HG02870 (cell line): ENCODE results near the gene ST7L.
"Not testable (repeated sequence)": the region's sequence is repeated elsewhere in the genome, so short reads cannot be mapped to it uniquely, and the experiment has no call there.

Source experiments
- ATAC-seq: cut with Tn5 transposase; IDR thresholded peaks from one replicate; pipeline ENCODE4 v1.9.1; 2021; ENCODE audit warnings: mild to moderate bottlenecking, moderate library complexity; ENCODE audit not compliant: unreplicated experiment

Gene ST7L, protein sequence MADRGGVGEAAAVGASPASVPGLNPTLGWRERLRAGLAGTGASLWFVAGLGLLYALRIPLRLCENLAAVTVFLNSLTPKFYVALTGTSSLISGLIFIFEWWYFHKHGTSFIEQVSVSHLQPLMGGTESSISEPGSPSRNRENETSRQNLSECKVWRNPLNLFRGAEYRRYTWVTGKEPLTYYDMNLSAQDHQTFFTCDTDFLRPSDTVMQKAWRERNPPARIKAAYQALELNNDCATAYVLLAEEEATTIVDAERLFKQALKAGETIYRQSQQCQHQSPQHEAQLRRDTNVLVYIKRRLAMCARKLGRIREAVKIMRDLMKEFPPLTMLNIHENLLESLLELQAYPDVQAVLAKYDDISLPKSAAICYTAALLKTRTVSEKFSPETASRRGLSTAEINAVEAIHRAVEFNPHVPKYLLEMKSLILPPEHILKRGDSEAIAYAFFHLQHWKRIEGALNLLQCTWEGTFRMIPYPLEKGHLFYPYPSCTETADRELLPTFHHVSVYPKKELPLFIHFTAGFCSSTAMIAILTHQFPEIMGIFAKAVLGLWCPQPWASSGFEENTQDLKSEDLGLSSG

DNA sequence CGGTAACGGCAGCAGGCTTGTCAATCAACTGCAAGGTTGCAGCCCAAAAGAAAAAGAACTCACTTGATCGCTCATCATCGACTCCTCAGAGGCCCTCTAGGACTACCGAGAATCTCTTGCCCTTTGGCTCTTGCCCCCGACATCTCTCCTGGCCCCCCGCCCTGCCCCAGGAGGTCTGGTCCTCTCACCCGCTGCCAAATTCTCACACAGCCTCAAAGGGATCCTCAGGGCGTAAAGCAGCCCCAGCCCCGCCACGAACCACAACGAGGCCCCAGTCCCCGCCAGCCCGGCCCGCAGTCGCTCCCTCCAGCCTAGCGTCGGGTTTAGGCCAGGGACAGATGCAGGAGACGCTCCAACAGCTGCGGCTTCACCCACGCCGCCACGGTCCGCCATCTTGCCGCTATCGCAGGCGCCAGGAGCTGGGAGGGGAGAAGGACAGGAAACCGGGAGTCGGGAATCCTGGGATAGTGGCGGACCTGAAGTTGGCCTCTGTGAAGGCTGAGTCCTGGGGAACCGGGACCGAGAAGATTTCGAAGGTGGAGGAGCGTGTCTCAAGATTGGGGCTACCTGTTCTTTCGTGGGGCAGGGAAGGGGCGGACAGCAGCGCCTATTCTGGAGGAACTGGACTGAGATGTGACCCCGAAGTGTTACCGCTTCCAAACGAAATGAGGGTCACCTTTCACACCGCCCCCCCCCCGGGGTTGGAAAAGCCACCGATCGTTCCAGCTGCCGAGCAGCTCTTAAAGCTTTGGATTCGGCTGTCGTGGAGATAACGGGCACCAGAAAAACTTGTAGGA is at the start of gene ST7L:
Gene ST7L (minus strand): TSS at position 421 of the 797 bp plus-strand sequence. CDS start 28 bp downstream, at position 393.
- no peak for ATAC-seq

DNA sequence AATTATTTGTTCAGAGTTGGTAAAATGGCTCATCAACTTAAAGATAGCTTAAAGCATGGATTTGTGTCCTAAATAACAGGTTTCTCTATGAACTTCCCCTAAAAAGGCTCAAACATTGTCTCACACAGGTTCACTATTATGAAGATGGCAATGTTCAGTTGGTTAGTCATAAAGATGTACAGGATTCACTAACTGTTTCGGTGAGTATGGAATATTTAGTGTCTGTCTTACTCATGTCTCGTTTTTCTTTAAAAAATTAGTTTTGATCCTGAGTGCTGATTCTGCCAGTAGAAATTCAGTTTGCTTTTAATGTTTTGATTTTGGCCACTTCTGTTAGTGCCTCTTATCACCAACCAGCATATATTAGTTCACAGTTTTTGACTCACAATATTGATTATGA is 48.0 kb upstream of the ST7L start:
- no peak for ATAC-seq

DNA sequence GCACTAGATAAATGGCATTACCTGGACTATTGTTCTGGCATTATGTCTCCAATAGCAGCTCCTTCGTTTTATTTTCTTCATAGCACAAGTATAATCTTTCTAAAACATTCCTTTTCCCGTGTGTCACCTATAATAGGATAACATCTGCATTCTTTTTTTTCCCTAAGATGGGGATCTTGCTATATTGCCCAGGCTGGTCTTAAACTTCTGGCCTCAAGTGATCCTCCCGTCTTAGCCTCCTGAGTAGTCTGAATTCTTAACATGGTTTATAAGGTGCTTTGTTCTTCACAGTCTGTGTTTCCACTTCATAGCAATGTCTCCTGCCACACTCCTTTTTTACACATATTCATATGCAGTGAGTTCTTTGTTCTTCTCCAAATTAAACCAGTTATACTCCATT is 46.9 kb upstream of the ST7L start:
- no peak for ATAC-seq

DNA sequence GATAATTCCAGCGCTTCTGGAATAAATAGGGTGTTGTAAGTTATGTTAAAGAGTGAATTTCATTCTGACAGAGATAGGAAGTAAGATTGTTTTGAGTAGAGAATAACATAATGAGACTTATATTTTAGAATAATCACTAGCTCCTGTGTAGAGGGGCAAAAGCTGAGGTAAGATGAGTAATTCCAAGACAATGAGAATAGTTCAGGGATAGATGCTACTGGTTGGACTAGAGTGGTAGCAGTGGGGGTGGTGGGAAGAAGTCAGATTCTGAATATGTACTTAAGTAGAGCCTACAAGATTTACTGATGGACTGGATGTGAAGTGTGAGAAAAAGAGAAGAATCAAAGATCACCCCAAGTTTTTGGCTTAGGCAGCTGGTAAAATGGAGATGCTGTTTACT is 32.3 kb upstream of the ST7L start:
- ATAC-seq: no peak

DNA sequence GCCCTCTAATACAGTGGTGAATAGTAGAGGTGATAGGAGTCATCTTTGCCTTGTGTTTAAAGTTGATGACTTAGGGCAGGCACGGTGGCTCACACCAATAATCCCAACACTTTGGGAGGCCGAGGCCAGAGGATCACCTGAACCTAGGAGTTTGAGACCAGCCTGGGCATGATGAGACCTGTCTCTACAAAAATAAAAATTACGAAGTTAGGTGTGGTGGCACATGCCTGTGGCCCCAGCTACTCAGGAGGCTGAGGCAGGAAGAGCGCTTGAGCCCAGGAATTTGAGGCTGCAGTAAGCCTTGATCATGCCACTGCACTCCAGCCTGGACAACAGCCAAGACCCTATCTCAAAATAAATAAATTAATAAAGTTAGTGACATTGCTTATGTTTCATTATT is 27.3 kb upstream of the ST7L start:
- no peak for ATAC-seq

DNA sequence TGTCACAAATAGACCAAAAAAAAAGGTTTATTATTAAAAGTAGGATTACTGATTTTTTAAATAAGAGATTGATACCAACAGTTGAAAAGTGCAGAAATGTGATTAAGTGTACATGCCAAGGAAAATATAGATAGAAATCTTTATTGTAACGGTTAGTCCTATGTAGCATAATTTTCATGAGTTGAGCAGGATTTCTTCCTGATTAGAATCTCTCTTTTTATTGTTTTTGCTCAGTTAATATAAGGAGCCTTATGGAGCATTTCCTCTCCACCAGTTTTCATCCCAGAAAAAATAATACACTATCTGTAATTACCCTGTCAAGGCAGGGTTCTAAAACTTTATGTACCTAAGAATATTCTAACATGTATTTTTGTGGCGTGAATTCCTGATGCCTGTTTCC is 24.1 kb upstream of the ST7L start:
- no peak for ATAC-seq

DNA sequence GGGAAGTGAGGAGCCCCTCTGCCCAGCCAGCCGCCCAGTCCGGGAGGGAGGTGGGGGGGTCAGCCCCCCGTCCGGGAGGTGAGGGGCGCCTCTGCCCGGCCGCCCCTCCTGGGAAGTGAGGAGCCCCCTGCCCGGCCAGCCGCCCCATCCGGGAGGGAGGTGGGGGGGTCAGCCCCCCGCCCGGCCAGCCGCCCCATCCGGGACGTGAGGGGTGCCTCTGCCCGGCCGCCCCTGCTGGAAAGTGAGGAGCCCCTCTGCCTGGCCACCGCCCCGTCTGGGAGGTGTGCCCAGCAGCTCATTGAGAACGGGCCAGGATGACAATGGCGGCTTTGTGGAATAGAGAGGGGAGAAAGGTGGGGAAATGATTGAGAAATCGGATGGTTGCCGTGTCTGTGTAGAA is 21.5 kb upstream of the ST7L start:
- ATAC-seq: not testable (repeated sequence)

DNA sequence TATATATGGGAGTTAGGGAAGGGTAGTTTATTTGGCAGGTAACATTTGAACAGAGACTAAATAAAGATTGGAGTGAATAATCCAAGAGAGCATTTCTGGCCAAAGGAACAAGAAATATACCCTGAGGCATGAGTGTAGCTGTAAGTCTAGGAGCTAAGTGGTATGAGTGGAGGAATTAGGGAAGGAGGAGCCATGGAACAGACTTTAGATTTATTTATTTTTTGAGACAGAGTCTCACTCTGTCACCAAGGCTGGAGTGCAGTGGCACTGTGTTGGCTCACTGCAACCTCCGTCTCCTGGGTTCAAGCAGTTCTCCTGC is 19.1 kb upstream of the ST7L start:
- no peak for ATAC-seq

DNA sequence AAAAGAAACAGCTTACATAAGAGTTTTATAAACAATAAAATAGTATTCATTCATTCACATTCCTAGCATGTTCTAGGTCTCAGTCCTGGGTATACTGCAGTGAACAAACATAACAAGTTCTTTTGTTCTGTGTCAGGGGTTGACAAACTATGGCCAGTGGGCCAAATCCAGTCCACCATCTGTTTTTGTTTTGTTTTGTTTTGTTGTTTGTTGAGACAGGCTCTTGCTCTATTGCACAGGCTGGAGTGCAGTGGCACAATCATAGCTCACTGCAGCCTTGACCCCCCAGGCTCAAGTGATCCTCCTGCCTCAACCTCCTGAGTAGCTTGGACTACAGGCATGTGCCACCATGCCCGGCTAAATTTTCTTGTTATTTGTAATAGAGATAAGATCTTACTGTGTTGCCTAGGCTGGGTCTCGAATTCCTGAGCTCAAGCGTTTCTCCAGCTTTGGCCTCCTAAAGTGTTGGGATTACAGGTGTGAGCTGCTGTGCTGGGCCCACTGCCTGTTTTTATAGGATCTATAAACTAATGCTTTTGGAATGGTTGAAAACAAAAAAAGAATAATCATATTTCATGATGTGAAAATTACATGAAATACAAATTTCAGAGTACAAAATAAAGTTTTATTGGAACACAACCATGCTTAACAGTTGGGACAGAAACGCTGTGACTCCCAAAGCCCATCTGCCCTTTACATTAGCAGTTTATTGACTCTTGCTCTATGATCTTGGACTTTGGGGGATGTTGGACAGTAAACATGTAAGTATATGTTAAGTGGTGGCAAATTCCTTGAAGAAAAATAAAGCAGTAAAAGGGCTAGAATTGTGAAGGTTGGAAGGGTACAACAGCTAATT is 18.5 kb upstream of the ST7L start:
- ATAC-seq: no peak

DNA sequence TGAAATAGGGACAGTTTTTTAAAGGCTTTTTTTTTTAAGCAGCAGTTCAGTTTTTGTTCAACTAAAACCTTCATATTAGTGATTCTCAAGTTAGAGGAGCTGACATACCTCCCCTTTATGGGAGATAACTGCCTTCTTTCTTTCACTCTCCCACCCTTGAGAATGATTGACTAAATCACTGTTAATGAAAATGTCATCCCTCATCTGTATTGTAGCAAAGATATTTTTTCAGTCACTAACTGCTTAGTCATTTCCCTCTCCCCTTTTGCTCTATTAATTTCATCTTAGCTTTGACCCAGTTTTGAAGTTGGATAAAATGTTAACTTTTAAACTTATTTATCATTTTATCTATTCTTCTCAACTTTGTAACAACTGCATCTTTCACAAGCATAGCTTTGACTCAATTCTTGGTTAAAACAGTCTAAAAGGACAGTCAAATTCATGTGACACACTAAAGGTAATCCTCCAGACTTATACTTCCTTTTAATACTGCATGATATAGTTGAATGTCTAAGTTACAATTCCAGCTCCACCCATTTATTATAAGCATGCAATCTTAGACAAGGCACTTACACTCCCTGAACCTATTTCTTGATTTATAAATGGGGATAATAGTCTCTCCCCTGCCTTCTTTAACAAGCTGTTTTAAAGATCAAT is 17.8 kb upstream of the ST7L start:
- no peak for ATAC-seq

DNA sequence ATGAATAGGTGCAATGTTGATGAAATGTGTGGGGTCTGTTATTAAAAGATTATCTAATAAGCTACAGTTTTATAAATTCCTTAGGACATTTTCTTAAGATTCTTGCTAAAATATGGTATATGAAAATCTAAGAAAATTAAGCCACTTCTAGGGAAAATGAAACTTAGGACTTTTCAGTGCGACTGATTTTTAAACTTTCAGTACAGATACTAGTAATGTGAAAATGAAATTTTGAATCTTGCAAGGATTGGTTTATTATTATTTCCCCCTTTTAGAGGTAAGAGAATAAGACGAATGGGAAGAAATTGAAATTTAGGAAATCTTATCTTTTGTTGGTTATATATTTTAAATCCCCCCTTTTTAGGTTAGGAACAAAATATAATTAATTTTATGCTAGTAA is 17.1 kb upstream of the ST7L start:
- no peak for ATAC-seq

DNA sequence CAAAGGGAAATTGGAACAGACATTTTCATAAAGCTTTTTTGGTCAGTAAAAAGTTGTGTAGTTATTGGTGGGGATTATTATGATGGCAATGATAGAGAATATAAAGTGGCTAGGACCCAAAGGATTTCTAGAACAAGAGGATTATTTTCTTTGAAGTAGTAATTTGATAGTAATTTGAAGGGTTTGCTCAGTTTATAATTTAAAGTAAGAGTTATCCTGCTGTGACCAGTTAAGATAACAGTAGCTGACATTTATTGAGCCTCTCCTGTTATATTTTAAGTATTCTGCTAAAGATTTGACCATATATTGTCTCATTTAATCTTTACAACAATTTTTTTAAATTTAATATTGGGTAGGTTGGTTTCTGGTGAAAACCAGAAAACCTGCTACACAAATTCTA is 15.4 kb upstream of the ST7L start:
- ATAC-seq: no peak

DNA sequence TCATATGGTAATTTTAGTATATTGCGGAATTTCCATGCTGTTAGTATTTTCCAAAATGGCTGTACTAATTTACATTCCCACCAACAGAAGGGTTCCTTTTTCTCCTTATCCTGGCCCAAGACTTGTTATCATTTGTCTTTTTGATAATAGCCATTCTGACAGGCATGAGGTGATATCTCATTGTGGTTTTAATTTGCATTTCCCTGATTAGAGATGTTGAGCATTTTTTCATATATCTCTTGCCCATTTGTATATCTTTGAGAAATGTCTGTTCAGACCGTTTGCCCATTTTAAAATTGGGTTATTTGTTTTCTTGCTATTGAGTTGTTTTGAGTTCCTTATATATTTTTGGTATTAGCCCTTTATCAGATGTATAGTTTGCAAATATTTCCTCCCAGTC is 14.7 kb upstream of the ST7L start:
- no peak for ATAC-seq

DNA sequence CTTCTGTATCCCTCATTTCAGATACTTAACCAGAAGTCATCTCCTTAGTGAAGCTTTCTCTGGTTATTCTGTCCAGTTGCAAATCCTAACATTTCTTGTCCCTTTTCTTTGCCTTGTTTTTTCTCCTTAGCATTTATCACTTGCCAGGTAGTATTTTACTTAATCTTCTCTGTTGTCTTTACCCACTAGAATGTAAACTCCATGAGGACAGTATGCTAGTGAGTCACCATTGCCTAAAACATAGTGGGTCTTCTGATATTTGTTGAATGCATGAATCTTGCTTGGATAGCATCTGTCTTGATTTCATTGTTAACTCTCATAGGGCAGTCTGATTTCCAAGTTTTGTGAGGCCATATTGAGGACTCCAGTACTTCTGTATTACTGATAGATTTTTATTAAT is 10.3 kb upstream of the ST7L start:
- no peak for ATAC-seq

DNA sequence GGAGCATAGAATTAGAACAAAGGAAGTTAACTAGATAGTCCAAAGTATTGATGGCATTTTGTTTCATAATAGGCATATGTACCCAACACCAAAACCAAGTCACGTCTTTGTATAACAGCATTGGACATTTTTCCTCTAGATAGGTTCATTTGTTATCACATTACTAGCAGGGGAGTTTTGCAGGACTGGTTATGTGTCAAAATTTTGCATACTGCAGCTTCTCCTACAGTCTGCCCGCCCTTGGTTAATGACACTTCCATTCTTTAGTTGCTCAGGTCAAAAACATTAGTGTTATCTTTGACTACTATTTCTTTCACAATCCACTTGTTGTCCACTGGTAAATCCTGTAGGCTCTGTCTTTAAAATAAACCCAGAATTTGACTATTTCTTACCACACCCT is 9.6 kb upstream of the ST7L start:
- no peak for ATAC-seq

DNA sequence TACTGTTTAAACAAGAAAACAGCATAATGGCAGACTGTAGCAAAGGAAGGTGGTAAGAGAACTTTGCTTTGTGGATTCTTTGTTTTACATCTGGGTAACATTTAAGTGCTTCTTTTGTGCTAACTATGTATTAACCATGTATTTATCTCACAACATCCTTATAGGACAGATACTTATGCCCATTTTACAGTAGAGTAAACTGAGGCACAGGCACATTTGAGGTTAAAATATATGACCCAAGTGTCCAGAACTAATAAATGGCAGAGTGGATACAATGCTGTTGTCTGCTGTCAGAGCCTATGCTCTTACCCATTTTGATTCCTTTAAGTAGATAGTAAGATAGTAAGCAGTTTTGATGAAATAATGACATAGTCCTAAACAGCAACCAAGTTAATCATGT is 7.9 kb upstream of the ST7L start:
- no peak for ATAC-seq

DNA sequence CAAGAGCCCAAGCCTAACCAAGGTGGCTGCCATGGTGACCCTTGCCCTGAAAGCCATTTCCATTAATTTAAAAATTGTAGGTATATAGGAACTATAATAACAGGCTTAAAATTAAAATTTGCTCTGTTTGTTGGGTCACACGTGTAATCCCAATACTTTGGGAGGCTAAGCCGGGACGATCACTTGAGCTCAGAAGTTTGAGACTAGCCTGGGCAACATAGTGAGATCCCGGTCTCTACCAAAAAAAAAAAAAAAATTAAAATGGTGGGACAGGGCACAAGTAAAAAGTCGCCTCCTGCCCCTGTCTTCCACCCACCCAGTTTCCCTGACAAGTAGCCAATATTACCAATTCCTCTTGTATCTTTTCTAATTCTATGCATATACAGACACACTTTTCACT is 7.3 kb upstream of the ST7L start:
- ATAC-seq: no peak

DNA sequence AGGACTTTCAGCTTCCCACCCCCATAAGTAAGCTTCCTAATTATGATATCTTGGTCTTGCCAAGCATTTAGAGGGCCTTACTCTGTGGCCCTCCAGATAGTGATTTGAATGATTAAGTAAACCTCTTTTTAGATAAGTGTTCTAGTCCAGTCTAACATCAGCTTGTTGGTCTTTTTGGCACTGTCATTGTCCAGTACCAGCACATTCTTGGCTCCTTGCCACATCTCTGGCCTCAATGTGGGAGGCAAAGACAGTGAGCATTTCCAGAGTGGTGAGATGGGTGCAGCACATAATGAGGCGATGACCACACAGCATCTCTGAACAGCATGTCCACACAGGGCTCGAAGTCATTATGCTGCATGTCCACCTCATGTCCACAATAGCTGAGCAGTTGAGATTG is 6.8 kb upstream of the ST7L start:
- no peak for ATAC-seq

DNA sequence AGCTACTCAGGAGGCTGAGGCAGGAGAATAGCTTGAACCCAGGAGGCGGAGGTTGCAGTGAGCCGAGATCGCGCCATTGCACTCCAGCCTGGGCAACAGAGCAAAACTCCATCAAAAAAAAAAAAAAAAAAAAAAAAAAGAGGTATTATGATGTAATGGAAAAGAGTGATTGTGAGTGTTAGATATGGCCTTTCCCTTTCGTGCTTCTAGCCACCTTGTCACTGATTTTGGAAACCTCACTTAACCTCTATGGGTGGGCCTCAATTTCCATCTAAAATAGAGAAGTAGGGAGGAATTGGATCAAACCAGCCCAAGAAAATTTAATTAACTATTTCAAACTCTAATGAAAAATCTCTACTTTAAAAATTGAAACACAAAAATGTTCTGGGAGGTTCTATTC is 5.6 kb upstream of the ST7L start:
- ATAC-seq: not testable (repeated sequence)

DNA sequence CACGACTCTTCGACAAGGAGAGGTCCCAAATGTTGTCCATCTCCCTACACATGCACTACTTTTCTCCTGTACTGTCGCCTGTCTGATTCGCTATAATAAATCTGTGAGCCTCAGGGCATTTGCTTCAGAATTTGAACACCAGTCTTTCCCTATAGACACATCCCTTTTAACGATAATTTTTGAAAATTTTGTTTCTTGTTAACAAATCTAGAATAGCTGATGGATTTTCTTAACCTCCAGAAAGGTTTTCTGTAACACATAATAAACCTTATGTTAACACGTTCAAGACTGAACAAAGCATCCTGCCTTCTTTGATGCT is 1.4 kb upstream of the ST7L start:
- ATAC-seq: no peak
